Measurements from ENCODE around the gene PTH2R.
"Not testable (repeated sequence)": the region's sequence is repeated elsewhere in the genome, so short reads cannot be mapped to it uniquely, and the experiment has no call there.

The PTH2R gene

DNA sequence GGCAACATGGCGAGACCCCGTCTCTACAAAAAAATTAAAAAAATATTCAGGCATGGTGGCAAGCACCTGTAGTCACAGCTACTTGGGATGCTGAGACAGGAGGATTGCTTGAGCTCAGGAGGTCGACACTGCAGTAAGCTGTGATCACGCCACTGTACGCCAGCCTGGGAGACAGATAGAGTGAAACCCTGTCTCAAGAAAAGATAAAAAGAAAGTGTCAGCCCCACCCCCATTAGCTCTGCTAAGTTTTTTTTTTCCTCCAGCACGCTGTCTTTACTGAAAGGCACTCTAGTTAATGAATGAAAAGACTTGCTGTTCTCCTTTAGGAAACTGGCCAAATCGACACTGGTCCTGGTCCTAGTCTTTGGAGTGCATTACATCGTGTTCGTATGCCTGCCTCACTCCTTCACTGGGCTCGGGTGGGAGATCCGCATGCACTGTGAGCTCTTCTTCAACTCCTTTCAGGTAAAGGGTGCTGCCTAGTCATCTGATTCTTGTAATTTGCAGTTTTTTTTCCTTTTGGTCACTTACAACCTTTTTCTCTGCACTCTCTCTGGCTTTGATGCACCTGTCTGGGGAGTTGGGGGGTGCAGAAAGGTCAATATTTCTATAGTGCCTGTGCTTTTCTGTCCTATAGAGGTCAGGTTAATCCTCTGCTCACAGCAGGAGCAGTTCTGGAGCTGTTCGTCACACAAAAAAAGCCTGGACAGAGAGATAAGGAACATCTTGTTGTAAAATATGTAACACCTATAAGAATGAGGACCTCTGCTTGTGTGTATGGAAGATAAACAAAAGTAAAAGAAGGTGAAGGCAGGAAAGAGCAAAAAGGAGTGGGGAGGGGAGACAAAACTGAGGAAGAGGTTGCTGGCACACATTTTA lies 82.3 kb downstream of the PTH2R start:
- no peak for DNase-seq (ENCODE audit: low spot score)

GRCh38 chr2:208489687-208490086 lies 83.1 kb downstream of the PTH2R start:
- DNase-seq (ENCODE audit: low spot score) = no peak

- no peak for DNase-seq (ENCODE audit: low spot score)
Observed at GRCh38 chr2:208490492-208490891, 83.9 kb downstream of the PTH2R start.

DNA sequence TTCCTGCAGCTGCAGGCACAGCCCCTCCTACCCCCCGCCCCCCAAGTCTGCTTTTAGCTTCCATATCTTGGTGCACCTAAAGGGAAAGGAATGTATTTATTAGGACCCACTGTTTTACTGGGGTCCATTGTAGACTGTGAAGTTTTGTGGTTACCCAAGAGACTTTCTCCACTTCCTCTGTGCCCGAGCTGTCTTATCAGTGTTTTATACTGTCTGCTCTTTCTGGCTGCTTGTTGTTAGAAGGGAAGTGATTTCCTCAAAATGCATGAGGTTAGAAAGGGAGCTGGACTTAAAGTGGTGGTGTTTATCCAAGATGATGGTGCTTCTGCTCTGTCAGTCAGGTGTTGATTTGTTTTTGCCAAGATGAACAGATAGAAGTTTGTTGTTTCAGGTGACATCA lies 85.0 kb downstream of the PTH2R start:
- no peak for DNase-seq (ENCODE audit: low spot score)

GRCh38 chr2:208492069-208492468 lies 85.5 kb downstream of the PTH2R start:
- no peak for DNase-seq (ENCODE audit: low spot score)

DNA sequence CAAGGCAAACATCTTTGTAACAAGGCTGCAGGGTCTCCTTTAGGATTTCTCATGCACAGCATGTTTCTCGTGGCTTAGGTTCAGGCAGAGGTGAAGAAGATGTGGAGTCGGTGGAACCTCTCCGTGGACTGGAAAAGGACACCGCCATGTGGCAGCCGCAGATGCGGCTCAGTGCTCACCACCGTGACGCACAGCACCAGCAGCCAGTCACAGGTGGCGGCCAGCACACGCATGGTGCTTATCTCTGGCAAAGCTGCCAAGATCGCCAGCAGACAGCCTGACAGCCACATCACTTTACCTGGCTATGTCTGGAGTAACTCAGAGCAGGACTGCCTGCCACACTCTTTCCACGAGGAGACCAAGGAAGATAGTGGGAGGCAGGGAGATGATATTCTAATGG lies 86.6 kb downstream of the PTH2R start:
- DNase-seq (ENCODE audit: low spot score) = no peak

- no peak for DNase-seq (ENCODE audit: low spot score)
Observed at GRCh38 chr2:208496129-208496528, 89.5 kb downstream of the PTH2R start.

- DNase-seq (ENCODE audit: low spot score) = no peak
Observed at GRCh38 chr2:208501206-208501605, 94.6 kb downstream of the PTH2R start.

DNA sequence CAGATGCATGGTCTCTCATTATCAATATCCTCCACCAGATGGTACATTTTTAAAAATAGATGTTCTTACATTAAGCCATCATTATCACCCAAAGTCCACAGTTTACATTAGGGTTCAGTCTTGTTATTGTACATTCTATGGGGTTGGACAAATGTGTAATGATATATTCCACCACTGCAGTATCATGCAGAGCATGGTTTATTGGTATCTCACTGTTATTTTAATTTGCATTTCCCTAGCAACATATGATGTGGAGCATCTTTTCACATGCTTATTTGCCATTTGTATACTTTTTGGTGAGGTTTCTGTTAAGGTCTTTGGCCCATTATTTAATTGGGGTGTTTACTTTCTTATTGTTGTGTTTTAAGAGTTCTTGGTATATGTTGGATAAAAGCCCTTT lies 95.7 kb downstream of the PTH2R start:
- no peak for DNase-seq (ENCODE audit: low spot score)

GRCh38 chr2:208505365-208505764 lies 98.8 kb downstream of the PTH2R start:
- not testable (repeated sequence) for DNase-seq (ENCODE audit: low spot score)

DNA sequence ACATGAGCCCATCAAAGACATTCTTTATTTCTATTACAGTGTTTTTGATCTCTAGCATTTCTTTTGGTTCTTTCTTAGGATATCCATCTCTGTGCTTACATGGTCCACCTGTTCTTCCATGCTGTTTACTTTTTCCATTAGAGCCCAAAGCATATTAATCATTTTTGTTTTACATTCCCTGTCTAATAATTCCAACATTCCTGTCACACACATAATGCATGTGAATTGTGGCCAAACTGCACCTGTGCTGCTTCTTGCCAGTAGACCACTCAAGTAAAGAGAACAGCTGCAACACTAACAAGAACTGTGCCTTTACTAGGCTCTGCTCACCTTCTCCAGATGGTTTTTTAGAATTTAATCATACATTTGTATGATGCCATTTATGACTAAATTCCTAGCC lies 103.0 kb downstream of the PTH2R start:
- DNase-seq (ENCODE audit: low spot score) = no peak

DNA sequence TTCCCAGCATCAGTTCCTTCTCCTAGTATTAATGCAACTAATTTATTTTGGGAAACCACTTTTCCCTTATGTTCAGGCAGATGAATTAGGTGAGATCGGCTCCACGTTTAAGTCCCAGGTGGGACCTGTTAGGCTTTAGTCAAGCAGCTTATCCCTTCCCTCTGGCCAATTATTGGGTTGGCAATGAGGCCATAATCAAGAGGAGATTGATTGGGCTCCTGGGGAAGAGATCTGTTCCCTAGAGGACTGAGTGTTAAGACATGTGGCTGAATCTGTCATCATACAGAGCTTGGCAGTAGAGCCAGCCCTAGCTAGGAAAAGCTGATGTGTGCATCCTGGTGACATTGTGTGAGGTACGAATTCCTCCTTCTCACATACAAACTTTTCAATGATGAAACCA lies 104.4 kb downstream of the PTH2R start:
- DNase-seq (ENCODE audit: low spot score) = no peak

DNA sequence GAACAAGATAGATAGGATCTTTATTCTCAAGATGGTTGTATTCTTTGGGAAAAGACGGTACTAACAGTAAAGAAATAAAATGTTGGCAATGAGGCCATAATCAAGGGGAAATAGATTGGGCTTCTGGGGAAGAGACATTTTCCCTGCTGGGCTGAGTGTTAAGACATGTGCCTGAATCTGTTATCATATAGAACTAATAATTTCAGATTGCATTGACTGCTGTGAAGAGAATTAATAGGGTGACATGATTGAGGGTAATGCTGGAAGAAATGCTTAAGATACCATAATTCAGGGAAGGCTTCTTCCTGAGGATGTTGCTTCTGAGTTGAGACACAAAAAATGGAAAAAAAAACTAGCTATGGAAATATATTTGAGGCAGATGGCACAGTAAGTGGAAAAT lies 105.0 kb downstream of the PTH2R start:
- no peak for DNase-seq (ENCODE audit: low spot score)

DNA sequence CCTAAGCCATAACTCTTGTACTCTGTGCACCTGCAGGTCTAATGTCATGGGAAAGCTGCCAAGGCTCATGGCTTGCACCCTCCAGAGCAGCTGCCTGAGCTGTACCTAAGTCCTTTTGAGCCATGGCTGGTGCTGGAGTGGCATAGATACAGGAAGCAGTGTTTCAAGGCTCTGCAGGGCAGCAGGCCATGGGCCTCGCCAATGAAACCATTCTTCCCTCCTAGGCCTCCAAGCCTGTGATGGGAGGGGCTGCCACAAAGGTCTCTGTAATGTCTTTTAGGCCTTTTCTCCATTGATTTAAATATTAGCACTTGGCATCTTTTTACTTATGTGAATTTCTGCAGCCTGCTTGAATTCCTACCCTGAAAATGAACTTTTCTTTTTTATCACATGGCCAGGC lies 108.5 kb downstream of the PTH2R start:
- no peak for DNase-seq (ENCODE audit: low spot score)

DNA sequence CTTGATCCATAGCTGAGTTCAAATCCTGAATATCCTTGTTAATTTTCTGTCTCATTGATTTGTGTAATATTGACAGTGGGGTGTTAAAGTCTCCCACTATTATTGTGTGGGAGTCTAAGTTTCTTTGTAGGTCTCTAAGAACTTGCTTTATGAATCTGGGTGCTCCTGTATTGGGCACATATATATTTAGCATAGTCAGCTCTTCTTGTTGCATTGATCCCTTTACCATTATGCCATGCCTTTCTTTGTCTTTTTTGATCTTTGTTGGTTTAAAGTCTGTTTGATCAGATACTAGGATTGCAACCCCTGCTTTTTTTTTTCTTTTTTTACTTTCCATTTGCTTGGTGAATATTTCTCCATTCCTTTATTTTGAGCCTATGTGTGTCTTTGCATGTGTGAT lies 116.5 kb downstream of the PTH2R start:
- DNase-seq (ENCODE audit: low spot score) = not testable (repeated sequence)

DNA sequence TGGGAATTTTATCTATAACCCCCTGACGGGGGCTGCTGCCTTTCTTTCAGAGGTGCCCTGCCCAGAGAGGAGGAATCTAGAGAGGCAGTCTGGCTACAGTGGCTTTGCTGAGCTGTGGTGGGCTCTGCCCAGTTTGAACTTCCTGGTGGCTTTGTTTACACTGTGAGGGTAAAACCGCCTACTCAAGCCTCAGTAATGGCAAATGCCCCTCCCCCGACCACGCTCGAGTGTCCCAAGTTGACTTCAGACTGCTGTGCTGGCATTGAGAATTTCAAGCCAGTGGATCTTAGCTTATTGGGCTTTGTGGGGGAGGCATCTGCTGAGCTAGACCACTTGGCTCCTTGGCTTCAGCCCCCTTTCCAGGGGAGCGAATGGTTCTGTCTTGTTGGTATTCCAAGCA lies 118.6 kb downstream of the PTH2R start:
- DNase-seq (ENCODE audit: low spot score) = not testable (repeated sequence)

DNA sequence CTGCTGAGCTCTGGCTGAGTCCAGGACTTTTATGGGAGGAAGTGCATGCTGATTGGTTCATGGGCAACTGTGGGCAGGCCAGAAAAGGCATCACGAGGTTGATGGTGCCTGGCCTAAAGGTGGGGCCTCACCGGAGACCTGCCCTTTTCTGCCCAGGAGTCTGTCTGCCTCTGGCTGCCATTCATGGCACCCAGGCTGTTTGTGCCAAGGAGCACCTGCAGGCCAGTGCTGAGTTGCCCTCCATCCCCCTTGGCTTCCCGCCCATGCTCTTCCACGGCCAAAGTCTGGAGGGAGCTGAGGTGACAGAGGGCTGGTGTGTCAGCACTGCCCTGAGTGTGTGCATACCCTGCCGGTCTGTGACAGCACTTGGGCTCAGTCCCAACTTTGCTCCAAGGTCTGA lies 123.2 kb downstream of the PTH2R start:
- no peak for DNase-seq (ENCODE audit: low spot score)

DNA sequence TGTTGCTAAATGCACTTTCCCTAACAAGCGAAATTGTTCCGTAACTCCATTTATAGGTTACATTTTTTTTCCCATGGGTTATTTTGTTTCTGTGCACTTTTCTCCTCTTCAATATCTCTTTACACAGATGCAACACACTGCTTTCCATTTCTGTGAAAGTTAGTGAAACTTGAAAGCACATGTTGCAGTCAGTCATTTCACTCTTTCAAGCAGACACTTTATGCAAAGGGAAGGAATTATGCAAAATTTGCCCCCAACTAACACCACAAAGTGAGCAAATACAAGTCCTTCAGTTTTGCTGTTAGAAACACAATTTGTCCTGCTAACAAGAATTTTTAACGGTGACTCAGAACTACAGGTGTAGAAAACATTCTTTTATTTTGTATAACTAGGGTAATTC lies 124.8 kb downstream of the PTH2R start:
- DNase-seq (ENCODE audit: low spot score) = no peak

GRCh38 chr2:208535578-208535977 lies 129.0 kb downstream of the PTH2R start:
- not testable (repeated sequence) for DNase-seq (ENCODE audit: low spot score)

DNA sequence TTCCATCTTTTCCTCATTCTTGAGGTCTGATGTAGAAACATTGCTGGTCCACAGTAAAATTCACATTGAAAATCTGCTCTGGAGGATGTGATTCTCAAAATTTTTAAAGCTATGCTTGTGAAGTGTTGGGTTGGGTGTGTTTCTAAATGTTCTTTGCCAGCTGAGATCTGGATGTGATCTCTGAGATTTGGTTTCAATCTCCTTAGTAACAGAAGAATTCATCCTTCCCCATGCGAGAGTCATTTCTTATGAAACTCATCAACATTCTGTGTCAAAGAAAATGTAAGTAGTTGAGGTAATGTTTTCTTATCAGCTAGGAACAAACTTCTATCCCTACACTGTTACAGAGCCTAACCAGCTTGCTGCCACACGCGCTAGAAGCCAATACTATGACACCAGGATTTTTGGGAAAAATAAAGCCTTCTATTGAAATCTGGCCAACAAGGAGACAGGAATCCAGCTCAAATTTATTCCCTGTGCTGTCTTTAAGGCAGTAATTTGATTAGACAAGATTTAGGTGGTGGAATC lies 134.9 kb downstream of the PTH2R start:
- no peak for DNase-seq (ENCODE audit: low spot score)

- DNase-seq (ENCODE audit: low spot score) = no peak
Observed at GRCh38 chr2:208541989-208542464, 135.4 kb downstream of the PTH2R start.

GRCh38 chr2:208542465-208543041 lies 136.0 kb downstream of the PTH2R start:
- DNase-seq (ENCODE audit: low spot score) = no peak

Measured in putamen (tissue), 1 donor.